ENCODE data around the gene PCNX2. TPM values are rescaled to one million over a fixed set of nuclear protein-coding genes. Genes with fewer than 3 reads are reported as not detected.
"Not testable (repeated sequence)": the region's sequence is repeated elsewhere in the genome, so short reads cannot be mapped to it uniquely, and the experiment has no call there.

The PCNX2 gene
- total and polyA plus RNA-seq, 2 of the 8 experiments (the other 6 are each of a cell fraction or from before 2014, with no cell fraction given): 46.1 to 57.6 TPM

- TF ChIP-seq RNF2 (IDR thresholded peaks at IDR 0.05; ENCODE audit: borderline replicate concordance, low read depth, low read length, missing control alignments, poor library complexity, severe bottlenecking) (no peak), BCL11A (IDR thresholded peaks at IDR 0.05; ENCODE audit: low read depth in 2 of 2, low read length in 2 of 2) (no peak), JUND (IDR thresholded peaks at IDR 0.05; ENCODE audit: low read length) (no peak)
Observed at GRCh38 chr1:233109096-233109495, 186.4 kb downstream of the PCNX2 start (continued).

- H2BK5ac ChIP-seq (ENCODE audit: low read depth, low read length); H3K23ac ChIP-seq (ENCODE audit: insufficient read length); H2AFZ ChIP-seq (ENCODE audit: low read length); H3K4me2 ChIP-seq (ENCODE audit: insufficient read depth in 1 of 2, low read depth in 2 of 2, low read length in 2 of 2); H3K9me3 ChIP-seq (ENCODE audit: insufficient read depth in 2 of 2, low read depth in 1 of 2, low read length in 1 of 2); H2BK15ac ChIP-seq (ENCODE audit: low read length); H3K27me3 ChIP-seq (replicated peaks in 1 of 4; ENCODE audit: control insufficient read depth in 3 of 4, extremely low read depth in 1 of 4, insufficient read depth in 3 of 4, low read length in 3 of 4); H3K18ac ChIP-seq (ENCODE audit: extremely low read depth, low read length); H3K79me2 ChIP-seq (ENCODE audit: control insufficient read depth in 1 of 2, insufficient read depth in 2 of 2, low read length in 2 of 2); H4K20me1 ChIP-seq (replicated peaks in 1 of 2; ENCODE audit: control insufficient read depth in 1 of 2, insufficient read depth in 2 of 2, low read length in 2 of 2); H3K23me2 ChIP-seq (ENCODE audit: low read depth, low read length); DNase-seq (ENCODE audit: low read depth in 1 of 2, low spot score in 2 of 2); H2BK120ac ChIP-seq (replicated peaks; ENCODE audit: low read depth, low read length); H2BK12ac ChIP-seq (ENCODE audit: low read depth, low read length); FAIRE-seq; H2AK5ac ChIP-seq (ENCODE audit: low read depth, low read length); H3K9ac ChIP-seq (replicated peaks in 1 of 4; ENCODE audit: extremely low read depth in 1 of 4, low read depth in 3 of 4, low read length in 3 of 4); H4K91ac ChIP-seq (replicated peaks; ENCODE audit: insufficient read length, low read length); H4K8ac ChIP-seq (ENCODE audit: extremely low read depth, insufficient read depth, low read length); H2BK20ac ChIP-seq (ENCODE audit: low read length); H3K56ac ChIP-seq (replicated peaks; ENCODE audit: insufficient read length, low read depth, low read length); H3K4me3 ChIP-seq (ENCODE audit: extremely low read depth in 1 of 4, insufficient read depth in 2 of 4, low read depth in 3 of 4, low read length in 4 of 4); POLR2A ChIA-PET (ENCODE audit: partially characterized antibody); H3K79me1 ChIP-seq (ENCODE audit: low read depth, low read length); H3K27ac ChIP-seq (ENCODE audit: low read depth, low read length); H3K4me1 ChIP-seq (replicated peaks in 1 of 4; ENCODE audit: control insufficient read depth in 3 of 4, insufficient read depth in 4 of 4, low read length in 3 of 4); H4K5ac ChIP-seq (ENCODE audit: insufficient read length, low read depth, low read length); H3K4ac ChIP-seq (replicated peaks; ENCODE audit: insufficient read length, low read depth, low read length); H3K14ac ChIP-seq (ENCODE audit: insufficient read length): not testable (repeated sequence)
- CTCF ChIA-PET (ENCODE audit: partially characterized antibody): interaction anchor here (1.0 kb wide), 1 partner anchor 10 kb away, joined by 3 read pairs; no protein-coding TSS in a partner anchor
- 92% methylated on average over 6 of the region's 6 CpGs; no CpG with 5 or more reads in 1 of the 2 experiments for WGBS, 2 experiments (ENCODE audit: extremely low coverage in 1 of 2, insufficient coverage in 1 of 2, insufficient read length in 1 of 2, insufficient replicate concordance in 2 of 2, low coverage in 1 of 2, low lambda C conversion rate in 2 of 2, missing lambda C conversion rate in 1 of 2)
- H3K36me3 ChIP-seq (ENCODE audit: control insufficient read depth in 2 of 4, insufficient read depth in 4 of 4, low read length in 3 of 4): peaks cover 2 to 15% (median 4%) of the 10 kb centered on the region in 4 experiments; a peak in 4 of 8 replicates
Observed at GRCh38 chr1:233107716-233108130, 187.8 kb downstream of the PCNX2 start.
